ENCODE data around the gene FNDC3B.

DNA sequence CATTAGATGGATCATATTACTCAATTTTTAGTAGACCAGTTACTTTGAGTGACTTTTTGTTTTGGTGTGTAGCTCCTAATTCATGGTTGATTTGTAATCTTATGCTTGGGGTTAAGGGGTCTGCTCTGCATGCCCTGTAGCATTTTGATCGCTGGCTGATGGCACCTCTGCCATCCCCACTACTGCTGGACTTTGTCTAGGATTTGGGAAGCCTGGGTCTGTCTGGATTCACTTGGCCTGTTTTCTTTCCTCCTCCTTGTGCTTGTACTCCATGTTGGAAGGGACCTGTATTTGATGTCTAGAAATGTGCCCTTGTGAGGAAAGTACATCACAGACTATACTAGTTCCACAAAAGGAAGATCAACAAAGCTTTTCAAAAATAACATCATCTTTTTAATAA lies 154.1 kb downstream of the FNDC3B start:
- no peak for TF ChIP-seq CTCF (conservative IDR thresholded peaks at IDR 0.05; ENCODE audit: low read depth, low read length)
- no peak for TF ChIP-seq EZH2 (IDR thresholded peaks at IDR 0.05; ENCODE audit: low read length, unreplicated experiment)
- TF ChIP-seq EZH2phosphoT487 (IDR thresholded peaks at IDR 0.05; ENCODE audit: borderline replicate concordance, low read length) = no peak
